ENCODE data around the gene IFT22.

DNA sequence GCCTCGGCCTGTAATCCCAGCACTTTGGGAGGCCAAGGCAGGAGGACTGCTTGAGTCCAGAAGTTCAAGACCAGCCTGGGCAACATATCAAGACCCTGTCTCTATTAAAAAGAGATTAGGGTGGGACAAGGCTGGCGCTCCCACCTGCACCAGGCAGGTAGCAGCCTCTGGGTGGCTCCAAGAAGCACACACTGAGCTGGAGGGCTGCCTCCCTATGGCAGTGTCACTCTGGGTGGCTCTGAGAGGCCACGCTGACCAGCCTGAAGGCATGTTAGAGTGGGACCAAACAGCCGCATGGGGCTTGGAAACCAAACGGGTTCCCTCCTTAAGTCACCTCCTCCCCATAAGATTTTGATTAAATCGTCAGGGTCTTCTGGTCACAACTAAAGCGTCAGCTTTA is 21.3 kb upstream of the IFT22 start:
- TF ChIP-seq CTCF (IDR thresholded peaks at IDR 0.05) (no peak), POLR2A (IDR thresholded peaks at IDR 0.05) (no peak)

All from right lobe of liver (tissue), 4 donors.